Activated naive CD8-positive, alpha-beta T cell treated with anti-CD3 and anti-CD28 coated beads, Interleukin-2, amount 50 U/mL, for 24 hours (primary cell): ENCODE data around the gene SEC22A.

Experiments
- ATAC-seq: fragments of 150-1000 bp; cut with Tn5 transposase; one replicate; pipeline ENCODE4 v1.10.0; 2021
- DNase-seq: peaks from one replicate; pipeline ENCODE4 v3.0.0; 2021
- H3K27ac Mint-ChIP-seq: one replicate; pipeline ENCODE4 v1.8.0; 2021; ENCODE audit warnings: mild to moderate bottlenecking, mixed read lengths
- H3K27me3 Mint-ChIP-seq: one replicate; pipeline ENCODE4 v1.8.0; 2021; ENCODE audit warnings: mixed read lengths
- H3K36me3 Mint-ChIP-seq: one replicate; pipeline ENCODE4 v1.8.0; 2021; ENCODE audit warnings: low read depth, mixed read lengths
- H3K4me1 Mint-ChIP-seq: one replicate; pipeline ENCODE4 v1.8.0; 2021; ENCODE audit warnings: mixed read lengths
- H3K4me3 Mint-ChIP-seq: one replicate; pipeline ENCODE4 v1.8.0; 2021; ENCODE audit warnings: mild to moderate bottlenecking, moderate library complexity, mixed read lengths
- H3K9me3 Mint-ChIP-seq: one replicate; pipeline ENCODE4 v1.8.0; 2021; ENCODE audit warnings: mixed read lengths

The SEC22A gene

GRCh38 chr3:123310741-123311140 is 109.0 kb downstream of the SEC22A start:
- Mint-ChIP-seq H3K36me3 (no peaks in the 10 kb centered on the region), H3K9me3 (no peaks in the 10 kb centered on the region), H3K4me3 (no peak overlapping the region), H3K4me1 (no peaks in the 10 kb centered on the region), H3K27ac (no peak overlapping the region), H3K27me3 (peaks cover 5% of the 10 kb centered on the region)
- DNase-seq (no peak), ATAC-seq (no peak)

DNA sequence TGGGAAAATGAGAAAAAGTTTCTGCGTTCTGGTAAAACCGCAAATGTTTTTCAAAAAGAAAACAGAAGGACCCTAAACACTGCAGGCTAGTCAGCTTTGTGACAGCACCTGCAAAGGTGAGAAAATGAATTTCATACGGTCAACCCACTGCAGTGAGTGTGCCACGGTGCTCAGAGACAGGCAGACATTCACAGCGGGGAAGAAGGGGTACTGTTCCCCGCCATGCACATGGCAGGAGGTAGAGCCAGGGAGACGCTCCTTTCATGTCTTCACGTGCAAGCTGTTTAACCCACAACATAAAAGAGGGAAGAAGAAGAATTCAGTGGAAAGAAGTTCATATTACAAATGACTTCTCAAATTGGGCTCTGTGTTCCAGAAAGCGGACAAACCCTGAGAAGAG is 109.5 kb downstream of the SEC22A start:
- DNase-seq, result no peak
- no peaks in the 10 kb centered on the region for H3K4me1 Mint-ChIP-seq
- peaks cover 7% of the 10 kb centered on the region for H3K27me3 Mint-ChIP-seq
- H3K4me3 Mint-ChIP-seq, result no peak overlapping the region
- H3K9me3 Mint-ChIP-seq, result no peaks in the 10 kb centered on the region
- H3K27ac Mint-ChIP-seq, result no peak overlapping the region
- no peaks in the 10 kb centered on the region for H3K36me3 Mint-ChIP-seq
- no peak for ATAC-seq

- ATAC-seq (no peak), DNase-seq (no peak)
- H3K36me3 Mint-ChIP-seq, result no peaks in the 10 kb centered on the region
- H3K4me3 Mint-ChIP-seq, result no peak overlapping the region
- H3K27ac Mint-ChIP-seq, result no peak overlapping the region
- peaks cover 7% of the 10 kb centered on the region for H3K27me3 Mint-ChIP-seq
- H3K4me1 Mint-ChIP-seq, result no peaks in the 10 kb centered on the region
- H3K9me3 Mint-ChIP-seq, result no peaks in the 10 kb centered on the region
These were observed 110.9 kb downstream of the SEC22A start for GRCh38 chr3:123312331-123313265.

GRCh38 chr3:123313889-123314288 is 112.1 kb downstream of the SEC22A start:
- Mint-ChIP-seq H3K27ac (no peak overlapping the region), H3K4me3 (no peak overlapping the region), H3K27me3 (peaks cover 7% of the 10 kb centered on the region), H3K9me3 (no peaks in the 10 kb centered on the region), H3K36me3 (no peaks in the 10 kb centered on the region), H3K4me1 (no peaks in the 10 kb centered on the region)
- DNase-seq (no peak), ATAC-seq (no peak)

- Mint-ChIP-seq H3K27me3 (peaks cover 7% of the 10 kb centered on the region), H3K27ac (no peak overlapping the region), H3K4me1 (no peaks in the 10 kb centered on the region), H3K9me3 (no peaks in the 10 kb centered on the region), H3K36me3 (no peaks in the 10 kb centered on the region), H3K4me3 (no peak overlapping the region)
- no peak for ATAC-seq
- no peak for DNase-seq
These were observed 112.9 kb downstream of the SEC22A start for GRCh38 chr3:123314359-123315270.

GRCh38 chr3:123315271-123315595 is 113.5 kb downstream of the SEC22A start:
- Mint-ChIP-seq H3K4me1 (no peaks in the 10 kb centered on the region), H3K27ac (no peak overlapping the region), H3K4me3 (no peak overlapping the region), H3K27me3 (peaks cover 7% of the 10 kb centered on the region), H3K36me3 (no peaks in the 10 kb centered on the region), H3K9me3 (no peaks in the 10 kb centered on the region)
- DNase-seq (no peak), ATAC-seq (no peak)

DNA sequence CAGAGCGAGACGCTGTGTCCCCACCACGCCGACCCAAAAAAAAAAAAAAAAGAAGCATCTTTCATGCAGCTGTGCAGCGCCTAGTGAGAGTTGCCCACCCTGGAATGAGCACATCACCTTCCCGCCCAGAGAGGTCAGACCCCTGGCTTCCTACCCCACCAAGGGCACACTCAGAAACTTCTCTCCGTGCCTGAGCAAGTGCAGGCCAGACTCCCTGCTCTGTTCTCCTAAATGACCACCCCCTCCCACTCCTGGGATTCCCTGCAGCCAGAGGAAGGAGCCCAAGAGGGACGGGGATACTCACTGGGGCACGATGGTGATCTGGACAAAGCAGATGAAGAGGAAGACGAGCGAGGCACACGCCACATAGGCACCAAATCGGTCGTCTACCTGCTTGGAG is 116.0 kb downstream of the SEC22A start:
- no peak for DNase-seq
- no peak for ATAC-seq
- no peak overlapping the region for H3K27ac Mint-ChIP-seq
- H3K9me3 Mint-ChIP-seq, result no peaks in the 10 kb centered on the region
- no peaks in the 10 kb centered on the region for H3K4me1 Mint-ChIP-seq
- H3K4me3 Mint-ChIP-seq, result no peak overlapping the region
- no peaks in the 10 kb centered on the region for H3K36me3 Mint-ChIP-seq
- peaks cover 7% of the 10 kb centered on the region for H3K27me3 Mint-ChIP-seq

- Mint-ChIP-seq H3K9me3 (no peaks in the 10 kb centered on the region), H3K27me3 (peaks cover 4% of the 10 kb centered on the region)
- no peak for DNase-seq
These were observed 116.6 kb downstream of the SEC22A start for GRCh38 chr3:123318374-123318773.

GRCh38 chr3:123319760-123320159 is 118.0 kb downstream of the SEC22A start:
- ATAC-seq, result no peak
- Mint-ChIP-seq H3K9me3 (no peaks in the 10 kb centered on the region), H3K4me3 (no peak overlapping the region), H3K27ac (no peak overlapping the region), H3K36me3 (no peaks in the 10 kb centered on the region), H3K4me1 (no peaks in the 10 kb centered on the region), H3K27me3 (peaks cover 3% of the 10 kb centered on the region)
- no peak for DNase-seq

More at GRCh38 chr3:123318374-123318773, 116.6 kb downstream of the SEC22A start:
- no peak for ATAC-seq
- Mint-ChIP-seq H3K36me3 (no peaks in the 10 kb centered on the region), H3K4me1 (no peaks in the 10 kb centered on the region), H3K4me3 (no peak overlapping the region), H3K27ac (no peak overlapping the region)

DNA sequence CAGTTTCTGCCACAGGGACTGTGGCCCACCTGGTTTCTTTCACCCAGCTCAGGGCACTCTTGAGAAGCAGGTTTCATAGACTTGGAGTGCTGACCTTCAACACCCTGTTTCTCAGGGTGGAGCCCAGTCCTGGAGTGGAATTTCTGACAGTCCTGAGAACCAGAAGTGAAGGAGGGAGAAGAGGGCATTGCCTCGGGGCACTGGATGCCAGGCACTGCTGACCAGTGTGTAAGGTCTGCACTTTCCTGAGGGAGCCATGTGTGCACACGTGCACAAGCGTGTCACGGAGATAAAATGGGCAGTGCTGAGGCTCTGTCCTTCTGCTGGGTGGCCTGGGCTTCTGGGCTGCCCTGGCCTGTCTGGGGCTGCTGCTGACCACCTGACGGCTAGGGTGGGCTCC is 118.5 kb downstream of the SEC22A start:
- Mint-ChIP-seq H3K36me3 (no peaks in the 10 kb centered on the region), H3K4me3 (no peak overlapping the region), H3K27ac (no peak overlapping the region), H3K4me1 (no peaks in the 10 kb centered on the region), H3K9me3 (no peaks in the 10 kb centered on the region), H3K27me3 (peaks cover 3% of the 10 kb centered on the region)
- DNase-seq, result no peak
- ATAC-seq, result no peak

GRCh38 chr3:123321806-123322205 is 120.1 kb downstream of the SEC22A start:
- ATAC-seq (no peak), DNase-seq (no peak)
- H3K4me3 Mint-ChIP-seq, result no peak overlapping the region
- no peaks in the 10 kb centered on the region for H3K27me3 Mint-ChIP-seq
- no peaks in the 10 kb centered on the region for H3K9me3 Mint-ChIP-seq
- no peaks in the 10 kb centered on the region for H3K4me1 Mint-ChIP-seq
- H3K36me3 Mint-ChIP-seq, result no peaks in the 10 kb centered on the region
- H3K27ac Mint-ChIP-seq, result no peak overlapping the region

- Mint-ChIP-seq H3K4me1 (no peaks in the 10 kb centered on the region), H3K36me3 (no peaks in the 10 kb centered on the region), H3K9me3 (no peaks in the 10 kb centered on the region), H3K27ac (no peak overlapping the region), H3K27me3 (no peaks in the 10 kb centered on the region), H3K4me3 (no peak overlapping the region)
- ATAC-seq (no peak), DNase-seq (no peak)
These were observed 121.1 kb downstream of the SEC22A start for GRCh38 chr3:123322866-123323265.
